Large intestine (tissue), 3 donors: ENCODE data around the gene MRPL45. TPM values are rescaled to one million over a fixed set of nuclear protein-coding genes. Genes with fewer than 3 reads are reported as not detected.

Source experiments
- DNase-seq, 2 donors: peaks; one replicate each; pipeline versions ENCODE4 v3.0.0 to v3.0.0-alpha.2; 2013
- H3K27ac ChIP-seq: one replicate; pipeline ENCODE4 v1.5.1; 2013; ENCODE audit warnings: low read length
- H3K27me3 ChIP-seq: 2 replicates; pipeline ENCODE4 v1.6.1; 2013; ENCODE audit warnings: low read length; ENCODE audit not compliant: control insufficient read depth, insufficient read depth
- H3K36me3 ChIP-seq: 2 replicates; pipeline ENCODE4 v1.6.1; 2013; ENCODE audit warnings: low read length; ENCODE audit not compliant: control insufficient read depth, insufficient read depth
- H3K4me1 ChIP-seq: one replicate; pipeline ENCODE4 v1.6.1; 2013; ENCODE audit warnings: low read length; ENCODE audit not compliant: control insufficient read depth, insufficient read depth
- H3K4me3 ChIP-seq: one replicate; pipeline ENCODE4 v1.5.1; 2013; ENCODE audit warnings: low read length
- H3K9me3 ChIP-seq: one replicate; pipeline ENCODE4 v1.6.1; 2013; ENCODE audit warnings: mild to moderate bottlenecking, low read depth, low read length, moderate library complexity; ENCODE audit not compliant: control insufficient read depth
- WGBS: methylation state at CpG from one replicate; pipeline ENCODE4 v1.1.5; 2013; ENCODE audit warnings: low lambda C conversion rate; ENCODE audit not compliant: insufficient coverage; 5-methylcytosine and 5-hydroxymethylcytosine counted together
- polyA plus RNA-seq: library from polyadenylated mRNA; unstranded; fragments of 120-200 nt; gene quantifications from one replicate; pipeline ENCODE4 v1.2.1, GENCODE V29; 2013

The MRPL45 gene
- polyA plus RNA-seq, 1 donor: 54.9 TPM

- H3K36me3 ChIP-seq: peaks cover under 1% of the 10 kb centered on the region
- H3K27me3 ChIP-seq: no peaks in the 10 kb centered on the region
- H3K27ac ChIP-seq: no peak overlapping the region
- WGBS: no CpG with 5 or more reads among the region's 2 CpGs
- DNase-seq: no peak
- no peak overlapping the region for H3K4me3 ChIP-seq
- H3K4me1 ChIP-seq: peaks cover 25% of the 10 kb centered on the region
- peaks cover under 1% of the 10 kb centered on the region for H3K9me3 ChIP-seq
Observed at GRCh38 chr17:38357486-38358123, 60.6 kb downstream of the MRPL45 start.

- WGBS: 14% methylated on average over 1 of the region's 9 CpGs
- H3K4me3 ChIP-seq: no peak overlapping the region
- no peaks in the 10 kb centered on the region for H3K9me3 ChIP-seq
- DNase-seq: peak in 1 of 2 donors; percentile 22
- peak overlapping the region; percentile 8 for H3K27ac ChIP-seq
- H3K36me3 ChIP-seq: peaks cover 8% of the 10 kb centered on the region
- H3K27me3 ChIP-seq: no peaks in the 10 kb centered on the region
- peaks cover 22% of the 10 kb centered on the region for H3K4me1 ChIP-seq
Observed at GRCh38 chr17:38358586-38359513, 61.9 kb downstream of the MRPL45 start.

GRCh38 chr17:38361694-38362465, 64.9 kb downstream of the MRPL45 start:
- H3K36me3 ChIP-seq: peaks cover 27% of the 10 kb centered on the region
- WGBS: no CpG with 5 or more reads among the region's 5 CpGs
- no peaks in the 10 kb centered on the region for H3K27me3 ChIP-seq
- DNase-seq: peak; percentile 51
- H3K4me1 ChIP-seq: peaks cover 21% of the 10 kb centered on the region
- no peaks in the 10 kb centered on the region for H3K9me3 ChIP-seq
- no peak overlapping the region for H3K4me3 ChIP-seq
- no peak overlapping the region for H3K27ac ChIP-seq

DNA sequence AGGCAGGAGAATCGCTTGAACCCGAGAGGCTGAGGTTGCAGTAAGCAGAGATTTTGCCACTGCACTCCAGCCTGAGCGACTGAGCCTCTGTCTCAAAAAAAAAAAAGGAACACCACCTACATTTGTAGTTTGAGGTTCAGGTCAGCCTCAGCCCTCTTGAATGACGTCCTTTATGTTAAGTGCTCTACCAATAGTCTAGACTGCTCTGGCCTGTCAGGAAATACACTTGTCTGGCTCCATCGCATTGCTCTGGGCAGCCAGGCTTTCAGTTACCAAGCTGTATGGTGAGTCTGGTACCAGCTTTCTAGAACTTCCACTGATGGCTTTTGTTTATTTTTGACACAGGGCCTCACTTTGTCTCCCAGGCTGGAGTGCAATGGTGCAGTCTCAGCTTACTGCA, 66.0 kb downstream of the MRPL45 start:
- WGBS: 80% methylated on average over 1 of the region's 5 CpGs
- Histone ChIP-seq H3K27ac (no peak overlapping the region), H3K4me1 (peaks cover 11% of the 10 kb centered on the region), H3K36me3 (peaks cover 33% of the 10 kb centered on the region), H3K4me3 (no peak overlapping the region), H3K9me3 (no peaks in the 10 kb centered on the region), H3K27me3 (no peaks in the 10 kb centered on the region)
- DNase-seq: no peak

- H3K27ac ChIP-seq: no peak overlapping the region
- peaks cover 44% of the 10 kb centered on the region for H3K36me3 ChIP-seq
- no peaks in the 10 kb centered on the region for H3K4me1 ChIP-seq
- DNase-seq: no peak
- WGBS: no CpG with 5 or more reads among the region's 8 CpGs
- no peaks in the 10 kb centered on the region for H3K9me3 ChIP-seq
- no peaks in the 10 kb centered on the region for H3K27me3 ChIP-seq
- no peak overlapping the region for H3K4me3 ChIP-seq
Observed at GRCh38 chr17:38364741-38365140, 67.8 kb downstream of the MRPL45 start.

- H3K4me3 ChIP-seq: no peak overlapping the region
- H3K4me1 ChIP-seq: no peaks in the 10 kb centered on the region
- no CpG with 5 or more reads among the region's 8 CpGs for WGBS
- H3K27ac ChIP-seq: no peak overlapping the region
- no peak for DNase-seq
- H3K9me3 ChIP-seq: no peaks in the 10 kb centered on the region
- no peaks in the 10 kb centered on the region for H3K27me3 ChIP-seq
- peaks cover 52% of the 10 kb centered on the region for H3K36me3 ChIP-seq
Observed at GRCh38 chr17:38369124-38369886, 72.3 kb downstream of the MRPL45 start.

Other genes with a start within 250 kb of the MRPL45 start
- 3.1 TPM for gene TBC1D3C, start 228.5 kb upstream of the MRPL45 start, polyA plus RNA-seq
- 12.3 TPM for gene TBC1D3E, start 169.2 kb upstream of the MRPL45 start, polyA plus RNA-seq
- gene TBC1D3, start 104.6 kb upstream of the MRPL45 start, polyA plus RNA-seq: not detected
- gene GPR179, start 46.8 kb downstream of the MRPL45 start, polyA plus RNA-seq: 1.4 TPM
- 12.4 TPM for gene SOCS7, start 54.7 kb downstream of the MRPL45 start, polyA plus RNA-seq
- gene ARHGAP23, start 131.3 kb downstream of the MRPL45 start, polyA plus RNA-seq: 23.6 TPM